ENCODE results near the gene GGA3.
A peak's percentile ranks its signal among the peaks of the same experiment; 100 is the strongest.
"Not testable (repeated sequence)": the region's sequence is repeated elsewhere in the genome, so short reads cannot be mapped to it uniquely, and the experiment has no call there.

Gene GGA3

GRCh38 chr17:75218131-75218530 is 43.3 kb downstream of the GGA3 start:
- no peak for DNase-seq (ENCODE audit: low read depth)

GRCh38 chr17:75209061-75209460 is 52.3 kb downstream of the GGA3 start:
- no peak for DNase-seq (ENCODE audit: low read depth)

- DNase-seq (ENCODE audit: low read depth), result no peak
Measured at GRCh38 chr17:75208161-75208560, 53.2 kb downstream of the GGA3 start.

GRCh38 chr17:75207760-75208159 is 53.6 kb downstream of the GGA3 start:
- no peak for DNase-seq (ENCODE audit: low read depth)

GRCh38 chr17:75207050-75207407 is 54.4 kb downstream of the GGA3 start:
- not testable (repeated sequence) for DNase-seq (ENCODE audit: low read depth)

GRCh38 chr17:75205793-75206163 is 55.6 kb downstream of the GGA3 start:
- no peak for DNase-seq (ENCODE audit: low read depth)

- peak; percentile 75 for DNase-seq (ENCODE audit: low read depth)
Measured at GRCh38 chr17:75205037-75205792, 56.2 kb downstream of the GGA3 start, which contains the start of gene NUP85. Gene NUP85, plus strand, starts transcription at chr17:75205679. Its CDS starts 83 bp downstream, at chr17:75205762.

- DNase-seq (ENCODE audit: low read depth), result no peak
Measured at GRCh38 chr17:75199886-75200618, 61.4 kb downstream of the GGA3 start.

GRCh38 chr17:75194879-75195278 is 66.5 kb downstream of the GGA3 start:
- DNase-seq (ENCODE audit: low read depth), result no peak

GRCh38 chr17:75191584-75191983 is 69.8 kb downstream of the GGA3 start:
- DNase-seq (ENCODE audit: low read depth), result no peak

- DNase-seq (ENCODE audit: low read depth), result no peak
Measured at GRCh38 chr17:75188614-75189013, 72.8 kb downstream of the GGA3 start.
